Measurements from ENCODE around the gene PTPRJ.

Gene PTPRJ

DNA sequence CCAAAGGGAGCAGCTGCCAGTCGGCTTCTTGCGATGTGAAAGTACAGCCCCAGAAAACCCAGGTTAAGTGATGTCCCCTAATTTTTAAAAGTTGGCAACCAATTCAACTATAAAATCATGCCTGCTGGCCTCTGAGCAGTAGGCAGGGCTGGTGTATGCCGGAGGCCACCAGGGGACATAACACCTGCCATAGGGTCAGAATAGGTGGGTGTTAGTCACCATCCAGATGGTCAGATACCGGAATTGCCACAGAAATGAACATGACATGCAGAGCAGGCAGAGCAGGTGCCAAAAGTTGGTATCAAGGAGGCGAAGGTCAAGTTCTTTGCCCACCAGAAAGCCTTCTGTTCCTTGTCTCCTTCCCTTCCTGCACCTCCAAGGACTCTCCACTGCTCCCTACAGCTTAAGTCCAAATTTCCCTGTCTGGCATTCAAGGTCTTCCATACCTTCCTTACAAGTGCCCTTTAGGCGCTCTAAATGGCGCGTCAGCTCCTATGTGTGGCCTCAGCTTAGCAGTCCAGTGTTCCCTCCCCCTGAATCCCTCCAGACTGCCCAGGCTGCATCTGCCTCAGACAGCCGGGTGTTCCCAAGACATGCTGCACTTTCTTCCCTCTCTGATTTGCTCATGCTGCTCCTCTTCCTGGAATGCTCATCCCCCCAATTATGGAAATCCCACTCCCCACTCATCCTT is 45.1 kb downstream of the PTPRJ start:
- no peak overlapping the region for H3K4ac ChIP-seq (ENCODE audit: low read depth in 1 of 2, low read length in 2 of 2)

DNA sequence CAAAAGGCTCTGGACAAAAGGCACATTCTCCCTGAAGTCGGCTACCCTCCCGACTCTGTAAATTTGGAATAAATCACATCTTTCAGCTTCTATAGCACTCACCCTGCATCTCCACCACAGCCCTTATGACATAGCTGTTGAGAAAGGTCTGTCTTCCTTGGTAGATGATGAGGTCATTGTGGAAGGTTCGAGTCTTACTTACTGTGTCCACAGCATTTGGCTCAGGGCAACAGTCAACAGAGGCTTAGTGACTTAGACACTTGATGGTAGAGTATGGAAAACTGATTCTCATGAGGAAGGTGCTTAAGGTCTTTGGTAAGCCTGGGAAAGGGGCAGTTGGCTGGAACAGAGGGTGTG is 45.6 kb downstream of the PTPRJ start:
- H3K27ac ChIP-seq (ENCODE audit: low read length, poor library complexity, severe bottlenecking), result no peak overlapping the region
- WGBS, result 95% methylated on average over 3 of the region's 3 CpGs

More for the DNA sequence above, 45.1 kb downstream of the PTPRJ start:
- no peak overlapping the region for H3K18ac ChIP-seq (ENCODE audit: low read depth in 1 of 2, low read length in 2 of 2)
- no peak overlapping the region for H3K27ac ChIP-seq (ENCODE audit: low read length, poor library complexity, severe bottlenecking)
- 97% methylated on average over 9 of the region's 9 CpGs for WGBS
- DNase-seq, result no peak
- no peak overlapping the region for H2AK5ac ChIP-seq (ENCODE audit: low read length, severe bottlenecking)
- H3K36me3 ChIP-seq (ENCODE audit: control insufficient read depth in 1 of 2, insufficient read depth in 2 of 2, low read depth in 1 of 2, low read length in 2 of 2), result peaks cover 0 to 14% of the 10 kb centered on the region in 2 experiments
- no peak overlapping the region for H2BK120ac ChIP-seq (ENCODE audit: low read depth, low read length)
- no peaks in the 10 kb centered on the region for H3K9me3 ChIP-seq (ENCODE audit: control insufficient read depth, low read length)
- no peak overlapping the region for H3K4me2 ChIP-seq (ENCODE audit: low read length, poor library complexity, severe bottlenecking)
- no peak overlapping the region for H2BK5ac ChIP-seq (ENCODE audit: low read depth, low read length, poor library complexity, severe bottlenecking)
- no peak overlapping the region for H2BK15ac ChIP-seq (ENCODE audit: low read depth, poor library complexity, severe bottlenecking)
- H3K79me1 ChIP-seq (replicated peaks; ENCODE audit: low read length, poor library complexity, severe bottlenecking), result no peaks in the 10 kb centered on the region
- H3K23ac ChIP-seq (ENCODE audit: low read length in 2 of 2), result no peak overlapping the region
- H3K14ac ChIP-seq (ENCODE audit: low read length in 2 of 2), result no peak overlapping the region
- no peak overlapping the region for H2BK12ac ChIP-seq (ENCODE audit: low read length in 2 of 2)
- peaks cover 27% of the 10 kb centered on the region for H3K4me1 ChIP-seq (ENCODE audit: control insufficient read depth, insufficient read depth, low read depth, low read length)
- no peak overlapping the region for H3K9ac ChIP-seq (ENCODE audit: low read length)
- no peak overlapping the region for H4K8ac ChIP-seq (ENCODE audit: low read length)
- no peak overlapping the region for H3K4me3 ChIP-seq (ENCODE audit: insufficient read depth in 1 of 2, low read depth in 1 of 2, low read length in 2 of 2)
- H4K91ac ChIP-seq (ENCODE audit: low read length), result no peak overlapping the region
- no peak overlapping the region for H2AFZ ChIP-seq (ENCODE audit: low read depth, low read length)
- no peaks in the 10 kb centered on the region for H3K27me3 ChIP-seq (ENCODE audit: control insufficient read depth in 1 of 2, insufficient read depth in 1 of 2, low read length in 2 of 2)

DNA sequence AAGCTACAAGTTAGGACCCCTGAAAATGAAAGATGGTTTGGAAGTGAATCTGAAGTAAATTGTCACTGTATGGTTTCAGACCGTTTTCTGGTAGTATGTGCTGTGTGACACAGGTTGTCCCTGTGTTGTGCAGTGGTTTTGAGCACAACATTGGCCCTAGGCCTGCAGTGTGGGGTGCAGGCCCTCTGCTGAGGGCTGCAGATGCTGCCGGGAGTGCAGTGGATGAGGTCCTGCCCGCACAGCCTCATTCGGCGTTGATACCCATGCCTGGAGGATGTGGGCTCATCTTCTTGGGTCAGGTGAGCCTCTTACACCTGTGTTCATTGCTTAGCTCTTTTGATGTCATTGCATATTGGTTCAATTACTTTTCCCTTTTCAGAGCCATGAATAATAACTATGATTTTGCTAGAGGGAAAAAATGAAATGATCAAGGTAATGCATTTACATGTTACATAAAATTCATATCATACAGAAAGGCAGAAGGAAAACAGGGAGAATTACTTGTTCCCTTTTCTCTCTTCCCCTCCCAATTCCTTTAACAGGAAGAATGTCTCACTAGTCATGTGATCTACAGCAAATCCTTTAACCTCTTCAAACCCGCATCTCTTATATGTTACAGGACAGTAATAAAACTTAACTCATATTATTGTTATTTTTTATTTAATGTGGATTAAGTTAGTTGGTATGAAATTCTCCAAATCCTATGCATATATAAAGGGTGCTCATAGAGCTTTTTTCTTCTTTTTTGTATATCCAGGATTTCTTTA is 48.7 kb downstream of the PTPRJ start:
- Histone ChIP-seq H2BK15ac (ENCODE audit: low read depth, poor library complexity, severe bottlenecking) (no peak overlapping the region), H3K14ac (ENCODE audit: low read length in 2 of 2) (peak overlapping the region in 1 of 2 experiments; percentile 35), H2AFZ (ENCODE audit: low read depth, low read length) (no peak overlapping the region), H3K4me2 (ENCODE audit: low read length, poor library complexity, severe bottlenecking) (no peak overlapping the region), H2BK120ac (ENCODE audit: low read depth, low read length) (no peak overlapping the region), H3K23ac (ENCODE audit: low read length in 2 of 2) (peak overlapping the region in 1 of 2 experiments; percentile 84), H2AK5ac (ENCODE audit: low read length, severe bottlenecking) (no peak overlapping the region), H3K36me3 (ENCODE audit: control insufficient read depth in 1 of 2, insufficient read depth in 2 of 2, low read depth in 1 of 2, low read length in 2 of 2) (peaks cover 0 to 15% of the 10 kb centered on the region in 2 experiments), H4K91ac (ENCODE audit: low read length) (peak overlapping the region; percentile 12), H3K4me1 (ENCODE audit: control insufficient read depth, insufficient read depth, low read depth, low read length) (peaks cover 37% of the 10 kb centered on the region), H3K9ac (ENCODE audit: low read length) (peak overlapping the region; percentile 0), H3K4ac (ENCODE audit: low read depth in 1 of 2, low read length in 2 of 2) (peak overlapping the region; percentile 49 to 60), H2BK12ac (ENCODE audit: low read length in 2 of 2) (peak overlapping the region in 1 of 2 experiments; percentile 95), H3K79me1 (replicated peaks; ENCODE audit: low read length, poor library complexity, severe bottlenecking) (no peaks in the 10 kb centered on the region), H3K27me3 (ENCODE audit: control insufficient read depth in 1 of 2, insufficient read depth in 1 of 2, low read length in 2 of 2) (no peaks in the 10 kb centered on the region), H3K4me3 (ENCODE audit: insufficient read depth in 1 of 2, low read depth in 1 of 2, low read length in 2 of 2) (no peak overlapping the region), H4K8ac (ENCODE audit: low read length) (peak overlapping the region; percentile 5), H3K18ac (ENCODE audit: low read depth in 1 of 2, low read length in 2 of 2) (peak overlapping the region in 1 of 2 experiments; percentile 75), H3K9me3 (ENCODE audit: control insufficient read depth, low read length) (no peaks in the 10 kb centered on the region), H2BK5ac (ENCODE audit: low read depth, low read length, poor library complexity, severe bottlenecking) (no peak overlapping the region), H3K27ac (ENCODE audit: low read length, poor library complexity, severe bottlenecking) (no peak overlapping the region)
- WGBS, result 88% methylated on average over 3 of the region's 6 CpGs
- DNase-seq, result no peak

More for the DNA sequence above, 45.6 kb downstream of the PTPRJ start:
- Histone ChIP-seq H2BK120ac (ENCODE audit: low read depth, low read length) (no peak overlapping the region), H3K4me1 (ENCODE audit: control insufficient read depth, insufficient read depth, low read depth, low read length) (peaks cover 25% of the 10 kb centered on the region), H3K23ac (ENCODE audit: low read length in 2 of 2) (no peak overlapping the region), H2BK15ac (ENCODE audit: low read depth, poor library complexity, severe bottlenecking) (no peak overlapping the region), H3K9me3 (ENCODE audit: control insufficient read depth, low read length) (no peaks in the 10 kb centered on the region), H4K91ac (ENCODE audit: low read length) (no peak overlapping the region), H3K36me3 (ENCODE audit: control insufficient read depth in 1 of 2, insufficient read depth in 2 of 2, low read depth in 1 of 2, low read length in 2 of 2) (peaks cover 0 to 12% of the 10 kb centered on the region in 2 experiments), H3K4me2 (ENCODE audit: low read length, poor library complexity, severe bottlenecking) (no peak overlapping the region), H2AFZ (ENCODE audit: low read depth, low read length) (no peak overlapping the region), H3K27me3 (ENCODE audit: control insufficient read depth in 1 of 2, insufficient read depth in 1 of 2, low read length in 2 of 2) (no peaks in the 10 kb centered on the region), H2BK5ac (ENCODE audit: low read depth, low read length, poor library complexity, severe bottlenecking) (no peak overlapping the region), H3K79me1 (replicated peaks; ENCODE audit: low read length, poor library complexity, severe bottlenecking) (no peaks in the 10 kb centered on the region), H4K8ac (ENCODE audit: low read length) (no peak overlapping the region), H3K4ac (ENCODE audit: low read depth in 1 of 2, low read length in 2 of 2) (no peak overlapping the region), H2BK12ac (ENCODE audit: low read length in 2 of 2) (no peak overlapping the region), H3K18ac (ENCODE audit: low read depth in 1 of 2, low read length in 2 of 2) (no peak overlapping the region), H3K4me3 (ENCODE audit: insufficient read depth in 1 of 2, low read depth in 1 of 2, low read length in 2 of 2) (no peak overlapping the region), H3K14ac (ENCODE audit: low read length in 2 of 2) (no peak overlapping the region), H3K9ac (ENCODE audit: low read length) (no peak overlapping the region), H2AK5ac (ENCODE audit: low read length, severe bottlenecking) (no peak overlapping the region)
- DNase-seq, result peak; percentile 57

DNA sequence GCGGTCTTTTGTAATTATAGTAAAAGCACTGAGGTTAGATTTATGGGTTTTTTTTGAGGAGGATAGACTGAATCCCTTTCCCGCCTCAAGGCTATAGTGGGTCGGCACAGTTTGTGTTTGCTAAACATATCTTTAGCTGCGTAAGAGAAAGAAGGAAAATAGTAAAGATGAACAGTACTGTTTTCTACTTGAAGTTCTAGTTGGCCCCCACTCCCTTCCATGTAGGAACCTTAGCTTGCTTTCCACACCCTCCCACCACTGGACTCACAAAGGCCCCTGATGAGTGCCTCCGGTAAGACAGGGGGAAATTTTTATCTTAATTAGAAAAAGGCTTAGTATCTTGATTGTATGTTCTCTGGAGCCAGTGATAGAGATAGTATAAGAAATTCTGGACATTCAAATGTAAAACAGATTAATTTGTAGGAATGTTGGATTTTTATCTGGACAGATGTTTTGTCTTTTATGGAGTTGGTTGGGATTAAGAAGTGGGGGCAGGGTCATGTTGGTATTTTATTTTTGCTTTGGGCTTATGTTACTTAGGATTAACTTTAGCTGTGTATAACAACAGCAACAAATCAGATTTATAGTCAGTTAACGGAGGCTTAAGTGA is 49.4 kb downstream of the PTPRJ start:
- Histone ChIP-seq H3K4ac (ENCODE audit: low read depth in 1 of 2, low read length in 2 of 2) (no peak overlapping the region), H2BK120ac (ENCODE audit: low read depth, low read length) (no peak overlapping the region), H2AK5ac (ENCODE audit: low read length, severe bottlenecking) (no peak overlapping the region), H3K23ac (ENCODE audit: low read length in 2 of 2) (no peak overlapping the region), H3K14ac (ENCODE audit: low read length in 2 of 2) (no peak overlapping the region), H3K18ac (ENCODE audit: low read depth in 1 of 2, low read length in 2 of 2) (no peak overlapping the region), H3K27me3 (ENCODE audit: control insufficient read depth in 1 of 2, insufficient read depth in 1 of 2, low read length in 2 of 2) (no peaks in the 10 kb centered on the region), H4K8ac (ENCODE audit: low read length) (no peak overlapping the region), H3K4me2 (ENCODE audit: low read length, poor library complexity, severe bottlenecking) (no peak overlapping the region), H3K27ac (ENCODE audit: low read length, poor library complexity, severe bottlenecking) (no peak overlapping the region), H2BK15ac (ENCODE audit: low read depth, poor library complexity, severe bottlenecking) (no peak overlapping the region), H3K36me3 (ENCODE audit: control insufficient read depth in 1 of 2, insufficient read depth in 2 of 2, low read depth in 1 of 2, low read length in 2 of 2) (peaks cover 0 to 11% of the 10 kb centered on the region in 2 experiments), H3K9ac (ENCODE audit: low read length) (no peak overlapping the region), H3K79me1 (replicated peaks; ENCODE audit: low read length, poor library complexity, severe bottlenecking) (no peaks in the 10 kb centered on the region), H2BK5ac (ENCODE audit: low read depth, low read length, poor library complexity, severe bottlenecking) (no peak overlapping the region), H3K4me1 (ENCODE audit: control insufficient read depth, insufficient read depth, low read depth, low read length) (peaks cover 31% of the 10 kb centered on the region), H3K4me3 (ENCODE audit: insufficient read depth in 1 of 2, low read depth in 1 of 2, low read length in 2 of 2) (no peak overlapping the region), H2BK12ac (ENCODE audit: low read length in 2 of 2) (no peak overlapping the region), H3K9me3 (ENCODE audit: control insufficient read depth, low read length) (no peaks in the 10 kb centered on the region), H4K91ac (ENCODE audit: low read length) (no peak overlapping the region), H2AFZ (ENCODE audit: low read depth, low read length) (no peak overlapping the region)
- DNase-seq, result no peak
- 87% methylated on average over 4 of the region's 6 CpGs for WGBS
